Calu3 (cell line): ENCODE data around the gene C16orf92. TPM values are rescaled to one million over a fixed set of nuclear protein-coding genes. Genes with fewer than 3 reads are reported as not detected.

Experiments
- BruUV-seq: library from RNA; stranded (reverse); fragments of 400-500 nt; replicated peaks from 2 replicates; lab custom pipeline; 2021; lab: Mats Ljungman, UMichigan
- CTCF ChIA-PET: fragments of 300-600 bp; sonication (Branson Sonifier 250); formaldehyde crosslinking; loops from one replicate; lab custom pipeline; 2022; ENCODE audit warnings: antibody characterized with exemption; lab: Charles Lee
- DNase-seq: peaks from one replicate; pipeline ENCODE4 v3.0.0; 2022
- H3K27ac Mint-ChIP-seq: one replicate; pipeline ENCODE4 v1.8.0; 2022; ENCODE audit warnings: mixed read lengths; ENCODE audit not compliant: unreplicated experiment
- H3K27me3 Mint-ChIP-seq: one replicate; pipeline ENCODE4 v1.8.0; 2022; ENCODE audit warnings: mixed read lengths; ENCODE audit not compliant: unreplicated experiment
- H3K36me3 Mint-ChIP-seq: one replicate; pipeline ENCODE4 v1.8.0; 2022; ENCODE audit warnings: mild to moderate bottlenecking, moderate library complexity, mixed read lengths; ENCODE audit not compliant: insufficient read depth, unreplicated experiment
- H3K4me1 Mint-ChIP-seq: one replicate; pipeline ENCODE4 v1.8.0; 2022; ENCODE audit warnings: mild to moderate bottlenecking, low read depth, mixed read lengths; ENCODE audit not compliant: unreplicated experiment
- H3K4me3 Mint-ChIP-seq: one replicate; pipeline ENCODE4 v1.8.0; 2022; ENCODE audit warnings: mild to moderate bottlenecking, low read depth, moderate library complexity, mixed read lengths; ENCODE audit not compliant: unreplicated experiment
- H3K9me3 Mint-ChIP-seq: one replicate; pipeline ENCODE4 v1.8.0; 2022; ENCODE audit warnings: low read depth, mixed read lengths; ENCODE audit not compliant: unreplicated experiment
- CTCF ChIP-seq: fragments of 200-600 bp; IDR thresholded peaks from one replicate; pipeline ENCODE4 v1.8.0; 2022; ENCODE audit warnings: antibody characterized with exemption; ENCODE audit not compliant: unreplicated experiment
- intact Hi-C: fragments of 100-400 bp; cut with micrococcal nuclease; formaldehyde crosslinking; loops from one replicate; pipeline ENCODE4 v1.10.0; 2022; ENCODE audit not compliant: unreplicated experiment
- total RNA-seq: library from RNA; stranded (reverse); gene quantifications from 2 replicates; pipeline ENCODE4 v1.2.3, GENCODE V29; 2022

The C16orf92 gene
- total RNA-seq, 1 experiment from 2014 or later: not detected

GRCh38 chr16:29978564-29979270, 44.3 kb upstream of the C16orf92 start:
- CTCF ChIA-PET: no interaction called here
- Mint-ChIP-seq H3K4me1 (peaks cover 26% of the 10 kb centered on the region), H3K27ac (no peak overlapping the region)

GRCh38 chr16:29982560-29983419, 40.2 kb upstream of the C16orf92 start:
- no TSS peak for BruUV-seq
- DNase-seq: no peak
- Mint-ChIP-seq H3K27me3 (no peaks in the 10 kb centered on the region), H3K36me3 (peaks cover 46% of the 10 kb centered on the region), H3K9me3 (no peaks in the 10 kb centered on the region), H3K27ac (no peak overlapping the region), H3K4me1 (no peaks in the 10 kb centered on the region), H3K4me3 (no peak overlapping the region)
- intact Hi-C loops: no loop called here
- no peak for TF ChIP-seq CTCF
- CTCF ChIA-PET: interaction anchor here (0.6 kb wide), 1 partner anchor 822 kb away, joined by 3 read pairs; no protein-coding TSS in a partner anchor

More at GRCh38 chr16:29978564-29979270, 44.3 kb upstream of the C16orf92 start:
- Mint-ChIP-seq H3K9me3 (no peaks in the 10 kb centered on the region), H3K27me3 (no peaks in the 10 kb centered on the region), H3K36me3 (peaks cover 65% of the 10 kb centered on the region), H3K4me3 (no peak overlapping the region)
- no peak for DNase-seq
- TF ChIP-seq CTCF: no peak
- no TSS peak for BruUV-seq
- intact Hi-C loops: loop anchor here (10.0 kb wide), 1 partner anchor 54 kb away; the partner anchor contains the start of gene KCTD13

- TF ChIP-seq CTCF: no peak
- BruUV-seq: no TSS peak
- CTCF ChIA-PET: interaction anchor here (1.4 kb wide), 1 partner anchor 8 kb away, joined by 3 read pairs; no protein-coding TSS in a partner anchor
- no peak overlapping the region for H3K27ac Mint-ChIP-seq
- H3K4me3 Mint-ChIP-seq: no peak overlapping the region
- peaks cover 54% of the 10 kb centered on the region for H3K36me3 Mint-ChIP-seq
- no peak for DNase-seq
- H3K27me3 Mint-ChIP-seq: no peaks in the 10 kb centered on the region
- H3K4me1 Mint-ChIP-seq: no peaks in the 10 kb centered on the region
- no peaks in the 10 kb centered on the region for H3K9me3 Mint-ChIP-seq
- intact Hi-C loops: no loop called here
Measured at GRCh38 chr16:29983420-29984136, 39.4 kb upstream of the C16orf92 start.

- intact Hi-C loops: no loop called here
- Mint-ChIP-seq H3K9me3 (no peaks in the 10 kb centered on the region), H3K4me1 (no peaks in the 10 kb centered on the region), H3K27ac (no peak overlapping the region), H3K4me3 (no peak overlapping the region), H3K27me3 (no peaks in the 10 kb centered on the region), H3K36me3 (peaks cover 48% of the 10 kb centered on the region)
- CTCF ChIA-PET: interaction anchor here (1.4 kb wide), 1 partner anchor 8 kb away, joined by 3 read pairs; no protein-coding TSS in a partner anchor
- BruUV-seq: no TSS peak
- TF ChIP-seq CTCF: no peak
- DNase-seq: no peak
Measured at GRCh38 chr16:29984137-29984763, 38.7 kb upstream of the C16orf92 start.
